AG09319 (cell line): ENCODE results near the gene ATXN7.

Experiments
- DNase-seq: peaks from one replicate; pipeline ENCODE4 v3.0.0-alpha.2; 2010; ENCODE audit warnings: low read depth; ENCODE audit errors: extremely low read depth
- TF ChIP-seq, protein P1 (sequence below): IDR thresholded peaks from 2 replicates; pipeline ENCODE4 v1.5.1; 2011; ENCODE audit warnings: low read depth, mild to moderate bottlenecking, inconsistent platforms, low read length, moderate library complexity

ATXN7 gene

GRCh38 chr3:63830526-63830925, 33.1 kb upstream of the ATXN7 start:
- TF ChIP-seq, protein P1, sequence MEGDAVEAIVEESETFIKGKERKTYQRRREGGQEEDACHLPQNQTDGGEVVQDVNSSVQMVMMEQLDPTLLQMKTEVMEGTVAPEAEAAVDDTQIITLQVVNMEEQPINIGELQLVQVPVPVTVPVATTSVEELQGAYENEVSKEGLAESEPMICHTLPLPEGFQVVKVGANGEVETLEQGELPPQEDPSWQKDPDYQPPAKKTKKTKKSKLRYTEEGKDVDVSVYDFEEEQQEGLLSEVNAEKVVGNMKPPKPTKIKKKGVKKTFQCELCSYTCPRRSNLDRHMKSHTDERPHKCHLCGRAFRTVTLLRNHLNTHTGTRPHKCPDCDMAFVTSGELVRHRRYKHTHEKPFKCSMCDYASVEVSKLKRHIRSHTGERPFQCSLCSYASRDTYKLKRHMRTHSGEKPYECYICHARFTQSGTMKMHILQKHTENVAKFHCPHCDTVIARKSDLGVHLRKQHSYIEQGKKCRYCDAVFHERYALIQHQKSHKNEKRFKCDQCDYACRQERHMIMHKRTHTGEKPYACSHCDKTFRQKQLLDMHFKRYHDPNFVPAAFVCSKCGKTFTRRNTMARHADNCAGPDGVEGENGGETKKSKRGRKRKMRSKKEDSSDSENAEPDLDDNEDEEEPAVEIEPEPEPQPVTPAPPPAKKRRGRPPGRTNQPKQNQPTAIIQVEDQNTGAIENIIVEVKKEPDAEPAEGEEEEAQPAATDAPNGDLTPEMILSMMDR: no peak
- no peak for DNase-seq

- TF ChIP-seq, protein P1: no peak
- DNase-seq: no peak
These were observed 31.3 kb upstream of the ATXN7 start for GRCh38 chr3:63832395-63832794.

GRCh38 chr3:63841704-63842103, 22.0 kb upstream of the ATXN7 start:
- TF ChIP-seq, protein P1: no peak
- DNase-seq: no peak

DNA sequence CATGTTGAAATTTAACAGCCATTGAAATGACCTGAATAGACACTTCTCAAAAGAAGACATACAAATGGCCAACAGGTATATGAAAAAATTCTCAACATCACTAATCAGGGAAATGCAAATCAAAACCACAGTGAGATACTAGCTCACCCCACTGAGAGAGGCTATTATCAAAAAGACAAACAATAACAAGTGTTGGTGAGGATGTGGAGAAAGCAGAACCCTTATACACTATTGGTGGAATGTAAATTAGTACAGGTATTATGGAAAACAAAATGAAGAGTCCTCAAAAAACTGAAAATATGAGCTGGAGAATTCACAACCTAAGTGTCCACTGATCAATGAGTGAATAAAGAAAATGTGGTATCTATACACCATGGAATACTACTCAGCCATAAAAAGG, 21.5 kb upstream of the ATXN7 start:
- TF ChIP-seq, protein P1: no peak
- no peak for DNase-seq

GRCh38 chr3:63845215-63845614, 18.5 kb upstream of the ATXN7 start:
- no peak for DNase-seq
- TF ChIP-seq, protein P1: no peak

DNA sequence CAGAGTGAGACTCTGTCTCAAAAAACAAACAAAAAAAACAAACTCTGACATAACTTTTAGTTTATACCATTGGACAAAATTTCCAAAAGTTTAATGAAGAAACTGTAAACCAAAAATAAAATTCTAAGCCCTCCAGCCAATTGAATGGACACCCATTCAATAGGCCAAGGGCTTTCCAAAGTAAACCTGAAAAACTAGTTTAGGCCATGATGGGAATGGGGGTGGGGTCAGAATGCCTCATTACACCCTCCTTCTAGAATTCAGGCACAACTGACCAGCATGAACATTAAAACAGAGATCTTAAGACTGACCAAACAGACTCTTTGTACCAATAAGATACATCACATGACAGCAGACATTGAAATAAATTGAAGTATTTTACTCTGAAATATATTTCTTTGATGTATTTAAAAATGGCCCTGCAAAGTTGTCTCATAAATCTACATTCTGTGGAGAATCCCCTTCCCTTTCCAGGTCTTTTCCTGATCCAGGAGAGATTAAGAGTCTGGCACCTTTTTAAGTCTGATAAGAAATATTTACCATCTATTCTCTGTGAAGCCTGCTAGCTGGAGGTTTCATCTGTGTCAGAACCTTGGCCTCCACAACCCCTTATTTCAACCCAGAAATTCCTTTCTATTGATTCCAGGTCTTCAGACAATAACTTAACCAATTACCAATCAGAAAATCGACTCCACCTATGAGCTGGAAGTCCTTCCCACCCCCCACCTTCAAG, 15.8 kb upstream of the ATXN7 start:
- TF ChIP-seq, protein P1: no peak
- DNase-seq: no peak

GRCh38 chr3:63849175-63849574, 14.5 kb upstream of the ATXN7 start:
- DNase-seq: no peak
- TF ChIP-seq, protein P1: no peak
